Activated T-cell treated with anti-CD3 and anti-CD28 coated beads, Interleukin-2, amount 50 U/mL, for 24 hours (primary cell): ENCODE measurements around the gene SPATA31C2.

Source experiments
- DNase-seq: peaks from one replicate; pipeline ENCODE4 v3.0.0-alpha.2; 2020
- H3K27ac Mint-ChIP-seq: 2 replicates; pipeline ENCODE4 v1.8.0; 2020; ENCODE audit warnings: mild to moderate bottlenecking, mixed read lengths
- H3K27me3 Mint-ChIP-seq: 2 replicates; pipeline ENCODE4 v1.8.0; 2020; ENCODE audit warnings: mixed read lengths
- H3K36me3 Mint-ChIP-seq: 2 replicates; pipeline ENCODE4 v1.8.0; 2020; ENCODE audit warnings: low read depth, mixed read lengths
- H3K4me1 Mint-ChIP-seq: 2 replicates; pipeline ENCODE4 v1.8.0; 2020; ENCODE audit warnings: low read depth, mixed read lengths
- H3K4me3 Mint-ChIP-seq: 2 replicates; pipeline ENCODE4 v1.8.0; 2020; ENCODE audit warnings: mild to moderate bottlenecking, moderate library complexity, mixed read lengths
- H3K9me3 Mint-ChIP-seq: 2 replicates; pipeline ENCODE4 v1.8.0; 2020; ENCODE audit warnings: mixed read lengths

SPATA31C2 gene

GRCh38 chr9:88108779-88109178 is 29.5 kb downstream of the SPATA31C2 start:
- no peak overlapping the region for H3K4me3 Mint-ChIP-seq
- H3K27me3 Mint-ChIP-seq = peaks cover 37% of the 10 kb centered on the region
- H3K4me1 Mint-ChIP-seq = peaks cover 5% of the 10 kb centered on the region
- DNase-seq = no peak
- no peak overlapping the region for H3K27ac Mint-ChIP-seq
- no peaks in the 10 kb centered on the region for H3K36me3 Mint-ChIP-seq
- H3K9me3 Mint-ChIP-seq = no peaks in the 10 kb centered on the region

DNA sequence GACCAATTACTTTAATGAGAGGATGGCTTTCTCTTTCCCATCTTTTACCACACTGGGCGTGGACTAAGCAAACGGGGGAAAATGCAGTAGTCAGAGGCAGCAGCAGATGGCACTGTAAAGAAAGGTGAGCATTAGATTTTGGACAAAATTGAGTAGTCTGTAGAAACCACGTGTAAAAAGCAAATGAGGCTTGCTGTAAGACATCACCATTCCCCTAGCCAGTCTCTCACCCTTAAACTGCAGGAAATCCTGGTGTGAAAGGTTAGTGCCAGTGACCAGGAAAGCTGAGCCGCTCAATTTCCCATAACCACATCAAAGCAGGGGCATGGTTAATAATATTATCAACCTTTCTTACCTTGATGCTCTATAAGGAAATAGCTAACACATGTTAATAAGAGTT is 31.8 kb downstream of the SPATA31C2 start:
- Mint-ChIP-seq H3K27ac (no peak overlapping the region), H3K4me3 (no peak overlapping the region), H3K27me3 (peaks cover 44% of the 10 kb centered on the region), H3K9me3 (no peaks in the 10 kb centered on the region), H3K4me1 (peaks cover 5% of the 10 kb centered on the region), H3K36me3 (no peaks in the 10 kb centered on the region)
- DNase-seq = no peak

DNA sequence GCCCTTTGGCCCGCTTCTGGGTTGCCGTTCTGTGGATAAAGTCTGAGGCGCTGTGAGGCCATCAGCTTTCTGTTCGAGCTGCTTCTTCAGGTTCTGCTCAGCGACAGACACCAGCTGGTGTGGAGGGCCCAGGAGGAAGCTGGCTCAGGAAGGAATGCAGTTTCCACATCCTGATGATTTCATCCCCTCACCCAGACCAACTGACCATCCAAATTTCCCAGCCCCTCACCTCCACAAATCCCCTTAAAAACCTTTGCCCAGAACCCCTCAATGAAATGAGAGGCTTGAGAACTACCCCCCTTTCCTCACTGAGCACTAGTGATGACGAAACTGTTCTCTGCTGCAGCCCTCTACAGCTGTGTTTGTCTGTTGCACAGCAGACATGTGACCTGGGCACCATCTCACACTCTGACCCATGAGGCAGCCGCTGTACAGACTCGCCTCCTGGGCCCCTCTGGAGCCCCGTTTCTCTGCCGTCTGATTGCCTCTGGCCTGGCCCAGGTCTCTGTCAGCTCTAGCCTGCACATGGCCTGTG is 45.4 kb downstream of the SPATA31C2 start:
- Mint-ChIP-seq H3K4me1 (no peaks in the 10 kb centered on the region), H3K27ac (no peak overlapping the region), H3K36me3 (no peaks in the 10 kb centered on the region), H3K9me3 (no peaks in the 10 kb centered on the region), H3K27me3 (peaks cover 18% of the 10 kb centered on the region), H3K4me3 (no peak overlapping the region)
- no peak for DNase-seq

DNA sequence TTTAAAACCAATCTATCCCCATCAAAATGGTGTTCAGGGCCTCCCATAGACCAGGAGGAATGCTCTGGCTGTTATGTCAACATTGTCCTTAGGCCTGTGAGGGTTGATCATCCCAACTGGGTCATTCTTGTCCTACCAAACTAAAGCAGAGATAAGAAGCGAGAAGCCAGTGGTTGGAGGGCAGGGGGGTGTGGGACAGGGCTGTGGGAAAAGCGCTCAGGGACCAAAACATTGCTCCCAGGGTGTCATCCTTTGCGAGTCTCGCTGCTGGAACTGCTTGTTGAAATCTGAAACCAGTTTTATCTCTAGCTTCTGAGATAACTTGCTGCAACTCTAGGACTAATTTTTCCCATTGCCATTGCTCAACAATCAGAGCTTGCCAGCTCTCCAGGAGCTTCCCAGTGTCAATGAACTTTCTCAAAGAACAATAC is 48.1 kb downstream of the SPATA31C2 start:
- H3K27ac Mint-ChIP-seq = no peak overlapping the region
- no peaks in the 10 kb centered on the region for H3K36me3 Mint-ChIP-seq
- no peaks in the 10 kb centered on the region for H3K9me3 Mint-ChIP-seq
- DNase-seq = no peak
- H3K4me3 Mint-ChIP-seq = no peak overlapping the region
- no peaks in the 10 kb centered on the region for H3K4me1 Mint-ChIP-seq
- peaks cover 18% of the 10 kb centered on the region for H3K27me3 Mint-ChIP-seq

DNA sequence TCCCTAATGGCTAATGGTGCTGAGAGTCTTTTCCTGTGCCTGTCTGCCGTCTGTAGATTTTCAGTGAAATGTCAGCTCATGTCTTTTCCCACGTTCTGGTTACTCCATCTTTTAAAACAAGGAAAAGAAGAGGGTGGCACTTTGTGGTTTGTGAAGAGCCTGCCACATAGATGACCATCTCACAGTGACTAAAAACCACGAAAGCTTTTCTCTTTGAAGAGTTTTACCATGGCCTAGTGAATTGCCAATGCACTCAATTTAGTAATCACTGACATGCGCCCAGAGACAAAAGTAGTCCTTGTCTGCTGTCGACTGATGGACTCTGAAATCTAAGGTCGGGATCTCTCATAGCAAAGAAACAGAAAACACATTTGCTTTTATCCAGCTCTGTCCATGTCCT is 50.4 kb downstream of the SPATA31C2 start:
- Mint-ChIP-seq H3K4me1 (no peaks in the 10 kb centered on the region), H3K36me3 (no peaks in the 10 kb centered on the region), H3K4me3 (no peak overlapping the region), H3K27ac (no peak overlapping the region), H3K27me3 (peaks cover 30% of the 10 kb centered on the region), H3K9me3 (peaks cover 5% of the 10 kb centered on the region)
- DNase-seq = no peak

GRCh38 chr9:88085476-88085875 is 52.8 kb downstream of the SPATA31C2 start:
- H3K27ac Mint-ChIP-seq = no peak overlapping the region
- no peak overlapping the region for H3K4me3 Mint-ChIP-seq

GRCh38 chr9:88084357-88085183 is 53.7 kb downstream of the SPATA31C2 start:
- no peak for DNase-seq
- Mint-ChIP-seq H3K27ac (no peak overlapping the region), H3K4me3 (no peak overlapping the region)

More at GRCh38 chr9:88085476-88085875, 52.8 kb downstream of the SPATA31C2 start:
- DNase-seq = no peak
- Mint-ChIP-seq H3K9me3 (peaks cover 11% of the 10 kb centered on the region), H3K27me3 (peaks cover 33% of the 10 kb centered on the region), H3K36me3 (no peaks in the 10 kb centered on the region), H3K4me1 (no peaks in the 10 kb centered on the region)

More at GRCh38 chr9:88084357-88085183, 53.7 kb downstream of the SPATA31C2 start:
- H3K27me3 Mint-ChIP-seq = peaks cover 37% of the 10 kb centered on the region
- H3K4me1 Mint-ChIP-seq = no peaks in the 10 kb centered on the region
- no peaks in the 10 kb centered on the region for H3K36me3 Mint-ChIP-seq
- peaks cover 11% of the 10 kb centered on the region for H3K9me3 Mint-ChIP-seq
